HG02852 (cell line): ENCODE measurements around the gene TMEM233.
"Not testable (repeated sequence)": the region's sequence is repeated elsewhere in the genome, so short reads cannot be mapped to it uniquely, and the experiment has no call there.

ENCODE experiments used
- ATAC-seq: cut with Tn5 transposase; IDR thresholded peaks from one replicate; pipeline ENCODE4 v1.9.1; 2021; ENCODE audit warnings: mild to moderate bottlenecking, moderate library complexity; ENCODE audit not compliant: unreplicated experiment

TMEM233 gene

GRCh38 chr12:119603767-119604166, 10.2 kb downstream of the TMEM233 start:
- no peak for ATAC-seq

- no peak for ATAC-seq
Measured at GRCh38 chr12:119609358-119609757, 15.8 kb downstream of the TMEM233 start.

GRCh38 chr12:119613319-119613936, 19.9 kb downstream of the TMEM233 start:
- ATAC-seq, result no peak

- no peak for ATAC-seq
Measured at GRCh38 chr12:119614705-119615104, 21.1 kb downstream of the TMEM233 start.

- ATAC-seq, result no peak
Measured at GRCh38 chr12:119615518-119616475, 22.2 kb downstream of the TMEM233 start.

GRCh38 chr12:119618328-119618896, 24.8 kb downstream of the TMEM233 start:
- ATAC-seq, result not testable (repeated sequence)

- ATAC-seq, result no peak
Measured at GRCh38 chr12:119620490-119620889, 26.9 kb downstream of the TMEM233 start.

- ATAC-seq, result no peak
Measured at GRCh38 chr12:119621878-119622277, 28.3 kb downstream of the TMEM233 start.

- ATAC-seq, result no peak
Measured at GRCh38 chr12:119624966-119625365, 31.4 kb downstream of the TMEM233 start.

GRCh38 chr12:119627019-119627643, 33.6 kb downstream of the TMEM233 start:
- no peak for ATAC-seq

GRCh38 chr12:119627686-119628085, 34.1 kb downstream of the TMEM233 start:
- ATAC-seq, result no peak

GRCh38 chr12:119630223-119630780, 36.7 kb downstream of the TMEM233 start:
- ATAC-seq, result no peak

- ATAC-seq, result no peak
Measured at GRCh38 chr12:119630962-119631550, 37.5 kb downstream of the TMEM233 start.

- ATAC-seq, result no peak
Measured at GRCh38 chr12:119631930-119632678, 38.5 kb downstream of the TMEM233 start.

- no peak for ATAC-seq
Measured at GRCh38 chr12:119634743-119635142, 41.2 kb downstream of the TMEM233 start.

GRCh38 chr12:119642986-119643385, 49.4 kb downstream of the TMEM233 start:
- ATAC-seq, result no peak

- ATAC-seq, result no peak
Measured at GRCh38 chr12:119644930-119645329, 51.4 kb downstream of the TMEM233 start.

- ATAC-seq, result no peak
Measured at GRCh38 chr12:119645535-119646059, 52.0 kb downstream of the TMEM233 start.

GRCh38 chr12:119649202-119649808, 55.7 kb downstream of the TMEM233 start:
- ATAC-seq, result no peak
